ENCODE data around the gene MINPP1. TPM values are rescaled to one million over a fixed set of nuclear protein-coding genes. Genes with fewer than 3 reads are reported as not detected.
A peak's percentile ranks its signal among the peaks of the same experiment; 100 is the strongest.

The MINPP1 gene
- total RNA-seq, 1 experiment from 2014 or later: 14.3 TPM

DNA sequence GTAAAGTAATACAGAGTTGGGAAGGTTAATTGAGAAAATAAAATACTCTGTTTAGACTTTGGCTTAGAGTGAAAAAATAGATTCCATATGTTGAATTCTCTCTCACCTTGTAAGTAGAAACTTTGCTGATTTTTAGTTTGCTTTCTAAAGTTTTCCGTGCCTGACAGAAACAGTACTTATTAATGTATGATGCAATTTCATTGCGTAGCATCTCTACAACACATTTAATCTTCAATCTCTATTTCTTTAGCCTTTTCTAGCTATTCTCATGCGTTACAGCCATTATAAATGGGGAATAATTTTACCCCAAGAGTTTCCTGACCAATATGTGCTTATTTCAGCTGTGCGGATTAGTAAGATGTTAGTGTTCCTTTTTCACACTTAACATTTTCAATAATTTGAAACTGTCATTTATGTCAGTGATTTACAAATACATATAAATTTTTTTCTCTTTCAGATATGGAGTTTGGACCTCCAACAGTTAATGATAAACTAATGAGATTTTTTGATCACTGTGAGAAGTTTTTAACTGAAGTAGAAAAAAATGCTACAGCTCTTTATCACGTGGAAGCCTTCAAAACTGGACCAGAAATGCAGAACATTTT lies 3.3 kb downstream of the MINPP1 start:
- no peak overlapping the region for H3K4me3 ChIP-seq (ENCODE audit: low read length)
- H3F3A ChIP-seq (ENCODE audit: low read length, unreplicated experiment): no peaks in the 10 kb centered on the region
- H3K4me1 ChIP-seq (ENCODE audit: insufficient read depth, low read length): peaks cover 25% of the 10 kb centered on the region
- BruUV-seq (replicated peaks): no TSS peak
- no peaks in the 10 kb centered on the region for H3K27me3 ChIP-seq (ENCODE audit: low read length)
- ATAC-seq (no peak), DNase-seq (no peak)
- no peak overlapping the region for H3K9ac ChIP-seq (ENCODE audit: low read length)
- no peaks in the 10 kb centered on the region for H3K9me2 ChIP-seq (replicated peaks; ENCODE audit: low read length)
- H3K4me2 ChIP-seq (ENCODE audit: low read length): peak overlapping the region; percentile 17
- 0 out of 2 replicates have a peak, but pooled peaks cover 8% of the 10 kb centered on the region for H3K36me3 ChIP-seq (ENCODE audit: low read depth, low read length)
- intact Hi-C loops (cut with micrococcal nuclease): no loop called here
- POLR2A ChIA-PET (ENCODE audit: unreplicated experiment): no interaction called here
- H3K79me2 ChIP-seq (ENCODE audit: low read length): peaks cover 38% of the 10 kb centered on the region
- no peaks in the 10 kb centered on the region for H3K9me3 ChIP-seq (ENCODE audit: low read length)
- H2AFZ ChIP-seq (ENCODE audit: low read length): no peak overlapping the region
- no peaks in the 10 kb centered on the region for H4K20me1 ChIP-seq (ENCODE audit: low read length)
- CTCF ChIA-PET: no interaction called here
- H3K27ac ChIP-seq (ENCODE audit: low read length): no peak overlapping the region
- TF ChIP-seq EZH2 (IDR thresholded peaks at IDR 0.05; ENCODE audit: low read length, unreplicated experiment) (no peak), EZH2phosphoT487 (IDR thresholded peaks at IDR 0.05; ENCODE audit: borderline replicate concordance, low read length) (no peak)
- TF ChIP-seq, protein P1, sequence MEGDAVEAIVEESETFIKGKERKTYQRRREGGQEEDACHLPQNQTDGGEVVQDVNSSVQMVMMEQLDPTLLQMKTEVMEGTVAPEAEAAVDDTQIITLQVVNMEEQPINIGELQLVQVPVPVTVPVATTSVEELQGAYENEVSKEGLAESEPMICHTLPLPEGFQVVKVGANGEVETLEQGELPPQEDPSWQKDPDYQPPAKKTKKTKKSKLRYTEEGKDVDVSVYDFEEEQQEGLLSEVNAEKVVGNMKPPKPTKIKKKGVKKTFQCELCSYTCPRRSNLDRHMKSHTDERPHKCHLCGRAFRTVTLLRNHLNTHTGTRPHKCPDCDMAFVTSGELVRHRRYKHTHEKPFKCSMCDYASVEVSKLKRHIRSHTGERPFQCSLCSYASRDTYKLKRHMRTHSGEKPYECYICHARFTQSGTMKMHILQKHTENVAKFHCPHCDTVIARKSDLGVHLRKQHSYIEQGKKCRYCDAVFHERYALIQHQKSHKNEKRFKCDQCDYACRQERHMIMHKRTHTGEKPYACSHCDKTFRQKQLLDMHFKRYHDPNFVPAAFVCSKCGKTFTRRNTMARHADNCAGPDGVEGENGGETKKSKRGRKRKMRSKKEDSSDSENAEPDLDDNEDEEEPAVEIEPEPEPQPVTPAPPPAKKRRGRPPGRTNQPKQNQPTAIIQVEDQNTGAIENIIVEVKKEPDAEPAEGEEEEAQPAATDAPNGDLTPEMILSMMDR (conservative IDR thresholded peaks at IDR 0.05; ENCODE audit: low read depth, low read length): no peak

DNA sequence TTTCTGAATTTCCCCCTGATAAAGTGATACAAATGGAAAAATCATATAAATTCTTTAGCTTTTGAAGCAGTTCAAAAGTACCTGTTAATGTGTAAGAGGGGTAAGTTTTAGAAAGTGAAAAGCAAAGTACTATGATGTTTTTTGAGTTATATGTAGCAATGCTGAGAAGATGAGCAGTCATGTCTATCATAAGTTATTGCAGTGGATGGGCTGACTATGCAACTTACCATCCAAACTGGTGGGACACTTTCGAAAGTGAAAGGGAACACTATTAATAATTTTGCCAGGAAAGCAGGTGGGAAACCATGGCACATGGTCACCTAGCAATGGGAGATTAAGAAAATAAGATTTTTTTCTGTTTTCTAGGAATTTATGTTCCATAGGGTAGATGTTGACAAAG lies 4.1 kb downstream of the MINPP1 start:
- no peaks in the 10 kb centered on the region for H4K20me1 ChIP-seq (ENCODE audit: low read length)
- H3K79me2 ChIP-seq (ENCODE audit: low read length): peaks cover 35% of the 10 kb centered on the region
- 0 out of 2 replicates have a peak, but pooled peaks cover 9% of the 10 kb centered on the region for H3K36me3 ChIP-seq (ENCODE audit: low read depth, low read length)
- H3K4me1 ChIP-seq (ENCODE audit: insufficient read depth, low read length): peaks cover 22% of the 10 kb centered on the region
- CTCF ChIA-PET: no interaction called here
- intact Hi-C loops (cut with micrococcal nuclease): no loop called here
- no peak overlapping the region for H3K27ac ChIP-seq (ENCODE audit: low read length)
- POLR2A ChIA-PET (ENCODE audit: unreplicated experiment): no interaction called here
- H3K4me3 ChIP-seq (ENCODE audit: low read length): no peak overlapping the region
- ATAC-seq: no peak
- no peaks in the 10 kb centered on the region for H3K9me3 ChIP-seq (ENCODE audit: low read length)
- H2AFZ ChIP-seq (ENCODE audit: low read length): no peak overlapping the region
- no peaks in the 10 kb centered on the region for H3K27me3 ChIP-seq (ENCODE audit: low read length)
- no peaks in the 10 kb centered on the region for H3F3A ChIP-seq (ENCODE audit: low read length, unreplicated experiment)
- H3K9ac ChIP-seq (ENCODE audit: low read length): no peak overlapping the region
- TF ChIP-seq, protein P1 (conservative IDR thresholded peaks at IDR 0.05; ENCODE audit: low read depth, low read length): no peak
- TF ChIP-seq EZH2phosphoT487 (IDR thresholded peaks at IDR 0.05; ENCODE audit: borderline replicate concordance, low read length): no peak
- no peak for TF ChIP-seq EZH2 (IDR thresholded peaks at IDR 0.05; ENCODE audit: low read length, unreplicated experiment)
- H3K4me2 ChIP-seq (ENCODE audit: low read length): no peak overlapping the region
- no peak for DNase-seq
- H3K9me2 ChIP-seq (replicated peaks; ENCODE audit: low read length): no peaks in the 10 kb centered on the region
- no TSS peak for BruUV-seq (replicated peaks)

DNA sequence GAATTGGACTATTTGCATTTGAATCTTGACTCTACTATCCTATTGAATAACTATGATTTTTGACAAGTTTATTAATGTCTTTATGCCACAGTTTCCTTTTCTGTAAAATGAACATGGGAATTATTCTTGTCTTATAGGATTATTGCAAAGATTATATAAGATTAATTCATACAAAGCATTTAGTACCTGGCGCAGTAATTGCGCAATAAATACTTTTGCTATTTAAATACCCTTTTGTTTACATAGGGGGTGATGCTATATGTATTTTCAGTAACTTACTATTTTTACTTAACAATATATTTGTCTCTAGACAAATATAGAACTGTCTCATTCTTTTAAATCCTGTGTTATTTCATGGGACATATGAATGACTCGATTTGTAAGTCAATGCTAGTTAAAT lies 5.3 kb downstream of the MINPP1 start:
- Histone ChIP-seq H3K79me2 (ENCODE audit: low read length) (peaks cover 31% of the 10 kb centered on the region), H3K27me3 (ENCODE audit: low read length) (no peaks in the 10 kb centered on the region), H3K36me3 (ENCODE audit: low read depth, low read length) (0 out of 2 replicates have a peak, but pooled peaks cover 13% of the 10 kb centered on the region), H3K27ac (ENCODE audit: low read length) (no peak overlapping the region), H3K4me2 (ENCODE audit: low read length) (no peak overlapping the region), H3K9ac (ENCODE audit: low read length) (no peak overlapping the region), H3K9me2 (replicated peaks; ENCODE audit: low read length) (no peaks in the 10 kb centered on the region), H3K4me1 (ENCODE audit: insufficient read depth, low read length) (peaks cover 17% of the 10 kb centered on the region), H3F3A (ENCODE audit: low read length, unreplicated experiment) (no peaks in the 10 kb centered on the region), H3K4me3 (ENCODE audit: low read length) (no peak overlapping the region), H4K20me1 (ENCODE audit: low read length) (no peaks in the 10 kb centered on the region), H2AFZ (ENCODE audit: low read length) (no peak overlapping the region), H3K9me3 (ENCODE audit: low read length) (no peaks in the 10 kb centered on the region)
- intact Hi-C loops (cut with micrococcal nuclease): no loop called here
- TF ChIP-seq EZH2phosphoT487 (IDR thresholded peaks at IDR 0.05; ENCODE audit: borderline replicate concordance, low read length) (no peak), EZH2 (IDR thresholded peaks at IDR 0.05; ENCODE audit: low read length, unreplicated experiment) (no peak)
- TF ChIP-seq, protein P1 (conservative IDR thresholded peaks at IDR 0.05; ENCODE audit: low read depth, low read length): no peak
- ChIA-PET CTCF (no interaction called here), POLR2A (ENCODE audit: unreplicated experiment) (no interaction called here)
- DNase-seq (no peak), ATAC-seq (no peak)
- BruUV-seq (replicated peaks): no TSS peak

Measured in PC-3 (cell line).